B cell (primary cell): Measurements from ENCODE around the gene SHC3. TPM values are rescaled to one million over a fixed set of nuclear protein-coding genes. Genes with fewer than 3 reads are reported as not detected.

Source experiments
- ATAC-seq: fragments of 200-7000 bp; cut with Tn5 transposase; one replicate; pipeline ENCODE4 v1.10.0; 2021; ENCODE audit warnings: low read depth, mild to moderate bottlenecking, moderate number of reproducible peaks, moderate library complexity
- CTCF ChIA-PET: fragments of 350-600 bp; sonication (Branson Sonifier 250); formaldehyde crosslinking; loops from one replicate; lab custom pipeline; 2021; ENCODE audit warnings: antibody characterized with exemption, inconsistent platforms; lab: Charles Lee
- POLR2A ChIA-PET: fragments of 350-600 bp; sonication (Branson Sonifier 250); formaldehyde crosslinking; loops from one replicate; lab custom pipeline; 2021; ENCODE audit warnings: antibody characterized with exemption; lab: Charles Lee
- DNase-seq: peaks from one replicate; pipeline ENCODE4 v3.0.0; 2013
- H2AFZ ChIP-seq: 2 replicates; pipeline ENCODE4 v1.6.1; 2012; ENCODE audit warnings: mild to moderate bottlenecking, low read depth, low read length; ENCODE audit not compliant: insufficient read depth, poor library complexity, severe bottlenecking
- H3K27ac ChIP-seq, 2 donors: 1 replicate in 1 of 2; 2 replicates in 1 of 2; pipeline ENCODE4 v1.5.1; 2012 to 2013; ENCODE audit warnings: low read length in 2 of 2, mild to moderate bottlenecking in 2 of 2, moderate library complexity in 1 of 2
- H3K27me3 ChIP-seq, 4 experiments: fragments of 200-600 bp in 1 of 4; sonication (generic) in 1 of 4; replicated peaks in 1 of 4; 1 replicate in 2 of 4; 2 replicates in 2 of 4; pipeline versions ENCODE4 v1.6.1 to v1.7.0; 2013 to 2016; ENCODE audit warnings: low read length in 3 of 4, mild to moderate bottlenecking in 2 of 4, mixed read lengths in 1 of 4, moderate library complexity in 1 of 4; ENCODE audit not compliant: insufficient read depth in 4 of 4, control insufficient read depth in 3 of 4; ENCODE audit errors: control extremely low read depth in 1 of 4
- H3K36me3 ChIP-seq, 2 experiments: replicated peaks in 1 of 2; 1 replicate in 1 of 2; 2 replicates in 1 of 2; pipeline versions ENCODE4 v1.6.1 to v1.7.1; 2013; ENCODE audit warnings: low read length in 1 of 2; ENCODE audit not compliant: insufficient read depth in 2 of 2, control insufficient read depth in 1 of 2; ENCODE audit errors: control extremely low read depth in 1 of 2, extremely low read depth in 1 of 2
- H3K4me1 ChIP-seq, 2 donors: fragments of 200-600 bp in 1 of 2; sonication (generic) in 1 of 2; 1 replicate in 1 of 2; 2 replicates in 1 of 2; pipeline versions ENCODE4 v1.5.1 to v1.6.1; 2013 to 2017; ENCODE audit warnings: low read length in 2 of 2; ENCODE audit not compliant: control insufficient read depth in 2 of 2, insufficient read depth in 2 of 2
- H3K4me2 ChIP-seq: replicated peaks from 2 replicates; pipeline ENCODE3; 2012; ENCODE audit warnings: mild to moderate bottlenecking, low read depth, low read length; ENCODE audit not compliant: poor library complexity, severe bottlenecking
- H3K4me3 ChIP-seq, 5 experiments: fragments of 200-600 bp in 1 of 5; sonication (generic) in 1 of 5; 1 replicate in 3 of 5; 2 replicates in 2 of 5; pipeline versions ENCODE4 v1.5.1 to v1.7.0; 2011 to 2016; ENCODE audit warnings: low read length in 4 of 5, mild to moderate bottlenecking in 4 of 5, low read depth in 2 of 5, control low read depth in 1 of 5, moderate library complexity in 1 of 5; ENCODE audit not compliant: insufficient read depth in 1 of 5; ENCODE audit errors: control extremely low read depth in 1 of 5, extremely low read depth in 1 of 5
- H3K79me2 ChIP-seq: fragments of 200-600 bp; sonication (generic); one replicate; pipeline ENCODE4 v1.6.0; 2016; ENCODE audit warnings: low read length; ENCODE audit not compliant: control insufficient read depth, insufficient read depth
- H3K9ac ChIP-seq: fragments of 200-600 bp; sonication (generic); 2 replicates; pipeline ENCODE4 v1.6.1; 2017; ENCODE audit warnings: mild to moderate bottlenecking, low read length, moderate library complexity
- H3K9me3 ChIP-seq, 3 donors: one replicate each; pipeline versions ENCODE4 v1.6.1 to v1.7.1; 2013; ENCODE audit warnings: low read length in 2 of 3; ENCODE audit not compliant: control insufficient read depth in 2 of 3, insufficient read depth in 1 of 3; ENCODE audit errors: control extremely low read depth in 1 of 3
- H4K20me1 ChIP-seq: 2 replicates; pipeline ENCODE4 v1.6.0; 2012; ENCODE audit warnings: mild to moderate bottlenecking, low read length; ENCODE audit not compliant: insufficient read depth, control insufficient read depth, poor library complexity, severe bottlenecking
- H3K27ac Mint-ChIP-seq: one replicate; pipeline ENCODE4 v1.8.0; 2021; ENCODE audit warnings: mixed read lengths
- H3K27me3 Mint-ChIP-seq: one replicate; pipeline ENCODE4 v1.8.0; 2021; ENCODE audit warnings: mixed read lengths
- H3K4me1 Mint-ChIP-seq: one replicate; pipeline ENCODE4 v1.8.0; 2021; ENCODE audit warnings: mixed read lengths
- H3K4me3 Mint-ChIP-seq: one replicate; pipeline ENCODE4 v1.8.0; 2021; ENCODE audit warnings: mixed read lengths
- H3K9me3 Mint-ChIP-seq: one replicate; pipeline ENCODE4 v1.8.0; 2022; ENCODE audit warnings: mixed read lengths; ENCODE audit not compliant: insufficient read depth
- CTCF ChIP-seq: fragments of 200-600 bp; IDR thresholded peaks from one replicate; pipeline ENCODE4 v1.8.0; 2022; ENCODE audit warnings: antibody characterized with exemption, mild to moderate bottlenecking
- EZH2 ChIP-seq: IDR thresholded peaks from 2 replicates; pipeline ENCODE4 v1.6.1; 2012; ENCODE audit warnings: borderline replicate concordance, low read depth, mild to moderate bottlenecking, moderate library complexity, low read length; ENCODE audit not compliant: insufficient read depth, poor library complexity, severe bottlenecking
- WGBS: methylation state at CpG from one replicate; pipeline ENCODE4 v1.1.5; 2013; ENCODE audit warnings: missing lambda C conversion rate; ENCODE audit not compliant: insufficient coverage; 5-methylcytosine and 5-hydroxymethylcytosine counted together
- intact Hi-C: fragments of 100-400 bp; cut with micrococcal nuclease; formaldehyde crosslinking; loops from one replicate; pipeline ENCODE4 v1.10.0; 2022
- polyA plus RNA-seq: library from polyadenylated mRNA; depleted of rRNA; stranded (reverse); fragments of >200 nt; gene quantifications from 2 replicates; pipeline ENCODE4 v1.2.3, GENCODE V29; 2012
- total RNA-seq, 2 donors: library from RNA; stranded (reverse); fragments of 120-200 nt in 1 of 2; gene quantifications; 1 replicate in 1 of 2; 2 replicates in 1 of 2; pipeline versions ENCODE4 v1.2.3 to v1.2.4, GENCODE V29; 2013 to 2022

Gene SHC3
- total and polyA plus RNA-seq, 2 donors (not counting 1 experiment from before 2014, with no cell fraction given) = 0.03 TPM; not detected in 1

GRCh38 chr9:89022902-89023301 lies 155.7 kb downstream of the SHC3 start:
- Histone ChIP-seq H3K9ac (no peak overlapping the region), H3K4me3 (no peak overlapping the region), H3K79me2 (no peaks in the 10 kb centered on the region), H3K27me3 (no peaks in the 10 kb centered on the region), H3K4me1 (no peaks in the 10 kb centered on the region), H3K27ac (no peak overlapping the region), H3K4me2 (no peak overlapping the region), H3K36me3 (no peaks in the 10 kb centered on the region), H4K20me1 (no peaks in the 10 kb centered on the region), H2AFZ (no peak overlapping the region), H3K9me3 (peaks cover 0 to 9% (median 0%) of the 10 kb centered on the region in 3 donors)
- CTCF ChIA-PET = interaction anchor here (0.9 kb wide), 1 partner anchor 9 kb away, joined by 4 read pairs; no protein-coding TSS in a partner anchor
- TF ChIP-seq EZH2 (no peak), CTCF (no peak)
- intact Hi-C loops = no loop called here
- 89% methylated on average over 2 of the region's 2 CpGs for WGBS
- POLR2A ChIA-PET = no interaction called here
- Mint-ChIP-seq H3K27ac (no peak overlapping the region), H3K27me3 (peaks cover 7% of the 10 kb centered on the region), H3K9me3 (peaks cover 2% of the 10 kb centered on the region), H3K4me3 (no peak overlapping the region), H3K4me1 (no peaks in the 10 kb centered on the region)
- ATAC-seq (no peak), DNase-seq (no peak)

- H3K4me2 ChIP-seq = no peak overlapping the region
- no peaks in the 10 kb centered on the region for H3K4me1 ChIP-seq
- no peak overlapping the region for H3K27ac ChIP-seq
- TF ChIP-seq CTCF (no peak), EZH2 (no peak)
- DNase-seq (no peak), ATAC-seq (no peak)
- no peaks in the 10 kb centered on the region for H3K27me3 ChIP-seq
- no peaks in the 10 kb centered on the region for H3K36me3 ChIP-seq
- no peak overlapping the region for H2AFZ ChIP-seq
- Mint-ChIP-seq H3K9me3 (peaks cover 2% of the 10 kb centered on the region), H3K27ac (no peak overlapping the region), H3K4me3 (no peak overlapping the region), H3K4me1 (no peaks in the 10 kb centered on the region), H3K27me3 (peaks cover 7% of the 10 kb centered on the region)
- WGBS = 90% methylated on average over 11 of the region's 15 CpGs
- intact Hi-C loops = no loop called here
- ChIA-PET CTCF (no interaction called here), POLR2A (no interaction called here)
- no peak overlapping the region for H3K9ac ChIP-seq
- no peaks in the 10 kb centered on the region for H3K79me2 ChIP-seq
- peaks cover 0 to 7% (median 0%) of the 10 kb centered on the region in 3 donors for H3K9me3 ChIP-seq
- no peaks in the 10 kb centered on the region for H4K20me1 ChIP-seq
- no peak overlapping the region for H3K4me3 ChIP-seq
Measured at GRCh38 chr9:89022001-89022759, 156.4 kb downstream of the SHC3 start.
